HS-27A (cell line): ENCODE measurements around the gene SPATS2.

ENCODE experiments used
- DNase-seq: peaks from one replicate; pipeline ENCODE4 v3.0.0-alpha.2; 2012; ENCODE audit warnings: low read depth, missing footprints

Gene SPATS2

GRCh38 chr12:49541140-49541861 lies 174.0 kb downstream of the SPATS2 start:
- no peak for DNase-seq

DNA sequence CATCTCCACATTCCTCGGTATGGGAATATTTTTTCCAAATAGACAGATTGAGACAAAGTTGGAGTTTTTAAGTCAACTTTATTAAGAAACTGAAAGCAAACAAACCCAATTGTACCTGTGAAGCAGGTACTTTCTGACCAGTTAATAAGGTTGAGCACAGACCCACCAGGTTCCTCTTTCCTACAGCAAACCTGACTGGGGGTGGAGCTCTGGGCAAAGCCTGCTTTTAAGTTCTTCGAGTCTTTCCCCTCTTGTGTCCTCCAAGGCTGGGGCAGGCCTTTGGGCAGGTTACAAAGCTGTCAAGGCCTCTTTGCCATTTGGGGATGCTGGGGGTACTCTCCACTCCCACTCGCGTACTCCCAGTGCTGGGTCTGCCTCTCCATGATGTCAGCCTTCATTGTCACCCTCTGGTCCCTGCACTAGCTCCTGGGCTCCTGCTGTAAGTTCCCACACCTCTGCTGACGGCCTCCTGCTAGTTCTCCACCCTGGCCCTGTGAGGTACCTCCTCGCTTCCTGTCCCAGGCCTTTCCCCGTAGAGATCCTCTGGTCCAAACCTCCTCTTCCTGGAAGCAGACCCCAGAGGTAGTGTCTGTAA lies 174.7 kb downstream of the SPATS2 start:
- DNase-seq, result no peak

GRCh38 chr12:49542592-49543160 lies 175.4 kb downstream of the SPATS2 start:
- DNase-seq, result no peak

DNA sequence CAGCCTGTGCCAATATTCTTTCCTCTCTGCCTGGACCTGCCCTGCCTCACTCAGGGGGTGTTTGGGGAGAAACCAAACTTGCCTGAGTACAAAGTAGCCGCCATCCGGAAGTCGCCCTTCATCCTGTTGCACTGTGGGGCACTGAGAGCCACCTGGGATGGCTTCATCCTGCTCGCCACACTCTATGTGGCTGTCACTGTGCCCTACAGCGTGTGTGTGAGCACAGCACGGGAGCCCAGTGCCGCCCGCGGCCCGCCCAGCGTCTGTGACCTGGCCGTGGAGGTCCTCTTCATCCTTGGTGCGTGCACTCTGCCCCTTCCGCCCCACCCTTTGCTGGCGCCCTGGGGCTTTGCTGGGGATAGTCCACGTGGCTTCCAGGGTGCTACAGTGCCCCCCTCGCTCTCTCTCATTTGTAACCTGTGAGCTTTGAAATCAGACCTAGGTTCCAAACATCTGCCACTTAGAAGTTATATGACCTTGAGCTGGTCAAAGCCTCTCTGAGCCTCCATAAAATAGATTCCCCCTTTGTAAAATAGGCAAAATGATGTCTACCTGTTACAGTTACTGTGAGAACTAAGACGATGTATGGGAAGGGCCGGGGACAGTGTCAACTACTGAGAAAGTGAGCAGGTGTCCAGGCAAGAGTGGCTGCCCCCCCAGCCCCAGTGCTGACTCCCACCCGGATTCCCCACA lies 176.1 kb downstream of the SPATS2 start:
- DNase-seq, result no peak

DNA sequence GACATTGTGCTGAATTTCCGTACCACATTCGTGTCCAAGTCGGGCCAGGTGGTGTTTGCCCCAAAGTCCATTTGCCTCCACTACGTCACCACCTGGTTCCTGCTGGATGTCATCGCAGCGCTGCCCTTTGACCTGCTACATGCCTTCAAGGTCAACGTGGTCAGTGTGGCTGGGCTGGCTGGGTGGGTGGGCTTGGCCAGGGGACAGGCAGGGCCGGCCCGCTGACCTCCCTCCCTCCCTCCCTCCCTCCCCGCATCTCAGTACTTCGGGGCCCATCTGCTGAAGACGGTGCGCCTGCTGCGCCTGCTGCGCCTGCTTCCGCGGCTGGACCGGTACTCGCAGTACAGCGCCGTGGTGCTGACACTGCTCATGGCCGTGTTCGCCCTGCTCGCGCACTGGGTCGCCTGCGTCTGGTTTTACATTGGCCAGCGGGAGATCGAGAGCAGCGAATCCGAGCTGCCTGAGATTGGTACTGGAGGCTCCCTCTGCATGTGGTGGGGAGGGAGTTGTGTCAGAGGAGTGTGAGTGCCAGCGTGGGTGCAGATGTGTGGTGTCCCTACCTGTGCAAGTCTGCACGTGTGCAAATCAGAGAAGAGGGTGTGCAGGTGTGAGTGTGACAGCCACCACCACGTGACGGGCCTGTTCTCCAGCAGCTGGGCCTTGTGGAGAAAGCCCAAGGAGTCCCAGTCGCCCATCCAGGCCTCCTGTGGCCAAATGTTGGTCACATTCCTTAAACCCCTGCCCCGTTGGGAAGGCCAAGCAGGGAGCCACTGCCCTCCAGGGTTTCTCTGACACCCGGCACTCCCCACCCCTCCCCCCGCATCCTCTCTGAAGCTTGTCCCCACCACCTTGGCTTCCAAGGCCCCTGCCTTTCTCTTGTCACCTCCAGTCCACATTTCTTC lies 176.9 kb downstream of the SPATS2 start:
- no peak for DNase-seq

DNA sequence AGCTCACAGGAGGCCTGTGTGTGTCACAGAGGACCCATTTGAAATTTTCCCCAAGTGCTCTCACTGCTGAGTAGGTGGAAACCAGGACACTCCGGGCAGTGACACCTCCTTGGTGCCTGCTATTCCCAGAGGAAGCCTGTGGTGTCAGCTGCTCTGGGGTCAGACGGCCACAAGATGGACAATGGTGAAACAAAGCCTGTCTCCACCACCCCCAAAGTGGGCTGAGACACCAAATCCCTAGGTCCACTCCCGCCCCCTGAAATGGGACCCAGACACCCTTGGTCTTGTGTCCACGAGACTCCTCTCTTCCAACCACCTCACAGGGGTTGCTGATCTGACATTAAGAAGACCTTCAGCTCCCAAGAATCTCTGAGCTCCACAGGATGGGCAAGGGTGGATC lies 178.6 kb downstream of the SPATS2 start:
- no peak for DNase-seq

GRCh38 chr12:49546481-49546880 lies 179.2 kb downstream of the SPATS2 start:
- DNase-seq, result no peak

GRCh38 chr12:49547090-49547690 lies 179.9 kb downstream of the SPATS2 start:
- DNase-seq, result no peak

DNA sequence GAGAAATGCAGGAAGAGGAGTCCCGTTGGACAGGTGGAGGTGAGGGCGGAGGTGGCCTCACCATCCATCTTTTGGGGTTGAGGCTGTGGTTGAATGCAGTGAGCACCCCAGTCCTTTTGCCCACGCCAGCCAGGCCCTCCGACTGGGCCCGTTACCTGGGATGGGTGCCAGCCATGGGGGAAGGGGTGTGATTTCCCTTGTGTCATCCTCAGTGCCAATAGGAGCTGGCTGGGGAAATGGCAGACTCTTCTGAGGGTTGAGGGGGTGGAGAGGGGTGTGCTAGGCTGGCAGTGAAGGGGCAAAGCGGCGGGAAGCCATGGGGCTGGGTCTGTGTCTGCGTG lies 181.2 kb downstream of the SPATS2 start:
- no peak for DNase-seq

GRCh38 chr12:49548822-49549648 lies 181.8 kb downstream of the SPATS2 start:
- DNase-seq, result no peak

DNA sequence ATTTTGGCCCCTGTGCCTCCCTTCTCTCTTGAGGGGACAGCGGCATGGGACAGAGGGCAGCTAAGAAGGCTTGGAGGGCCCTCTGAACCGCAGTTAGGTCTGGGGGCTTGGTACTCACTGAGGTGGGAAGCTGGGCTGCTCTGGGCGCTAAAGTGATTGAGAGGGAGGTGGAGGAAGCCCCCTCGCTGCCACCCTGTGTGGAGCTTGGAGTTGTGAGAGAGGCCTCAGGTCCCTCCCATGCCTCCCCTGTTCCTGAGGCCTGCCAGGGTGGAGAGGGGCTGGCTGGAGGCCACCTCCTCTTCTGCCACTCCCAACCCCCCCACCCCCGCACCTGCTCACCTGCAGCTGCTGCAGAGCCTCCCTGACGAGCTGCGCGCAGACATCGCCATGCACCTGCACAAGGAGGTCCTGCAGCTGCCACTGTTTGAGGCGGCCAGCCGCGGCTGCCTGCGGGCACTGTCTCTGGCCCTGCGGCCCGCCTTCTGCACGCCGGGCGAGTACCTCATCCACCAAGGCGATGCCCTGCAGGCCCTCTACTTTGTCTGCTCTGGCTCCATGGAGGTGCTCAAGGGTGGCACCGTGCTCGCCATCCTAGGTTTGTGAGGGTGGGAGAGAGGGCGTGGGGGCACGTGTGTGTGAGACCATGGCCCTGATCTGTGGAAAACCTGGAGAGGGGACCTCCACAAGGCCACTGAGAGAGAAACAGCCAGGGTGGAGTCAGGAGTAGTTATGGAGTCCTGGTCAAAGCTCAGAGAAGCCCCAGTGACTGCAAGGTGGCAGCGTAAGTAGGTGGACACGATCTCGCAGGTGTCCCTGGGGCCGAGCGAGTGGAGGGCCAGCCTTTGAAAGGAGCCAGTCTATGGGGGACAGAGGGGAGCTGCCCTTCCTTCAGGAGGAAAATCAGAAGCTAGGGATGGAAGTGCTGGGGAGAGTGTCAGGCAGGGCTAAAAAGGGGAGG lies 182.8 kb downstream of the SPATS2 start:
- DNase-seq, result no peak

- no peak for DNase-seq
Observed at GRCh38 chr12:49550693-49551252, 183.5 kb downstream of the SPATS2 start.

- DNase-seq, result no peak
Observed at GRCh38 chr12:49552014-49552413, 184.8 kb downstream of the SPATS2 start.

GRCh38 chr12:49552425-49552824 lies 185.2 kb downstream of the SPATS2 start:
- DNase-seq, result no peak

GRCh38 chr12:49552899-49553298 lies 185.6 kb downstream of the SPATS2 start:
- no peak for DNase-seq

DNA sequence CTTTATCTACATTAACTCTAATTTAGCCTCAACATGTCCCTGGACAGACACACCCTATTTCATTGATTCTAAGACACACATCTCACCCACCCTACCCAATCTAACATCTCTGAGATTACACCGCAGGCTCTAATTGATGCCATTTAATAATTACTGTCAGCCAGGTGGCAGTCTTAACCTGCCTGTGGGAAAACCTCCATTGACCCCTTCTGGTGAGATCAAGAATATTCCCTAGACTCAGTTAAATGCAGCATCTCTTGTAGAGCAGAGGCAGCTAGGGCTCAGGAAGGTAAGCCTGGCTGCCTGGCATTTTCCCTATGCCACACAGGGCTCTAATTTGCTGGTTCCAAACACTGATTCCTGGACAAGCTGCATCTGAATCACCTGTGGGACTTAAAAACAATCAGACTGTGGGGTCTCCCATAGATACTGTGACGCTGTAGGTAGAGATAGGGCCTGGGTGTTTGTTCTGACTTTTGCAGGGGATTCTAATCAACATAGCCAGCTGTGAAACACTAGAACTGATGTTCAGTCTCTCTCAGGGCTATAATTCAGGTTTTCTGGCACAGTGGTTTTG lies 186.3 kb downstream of the SPATS2 start:
- no peak for DNase-seq

- DNase-seq, result no peak
Observed at GRCh38 chr12:49554266-49554665, 187.0 kb downstream of the SPATS2 start.

DNA sequence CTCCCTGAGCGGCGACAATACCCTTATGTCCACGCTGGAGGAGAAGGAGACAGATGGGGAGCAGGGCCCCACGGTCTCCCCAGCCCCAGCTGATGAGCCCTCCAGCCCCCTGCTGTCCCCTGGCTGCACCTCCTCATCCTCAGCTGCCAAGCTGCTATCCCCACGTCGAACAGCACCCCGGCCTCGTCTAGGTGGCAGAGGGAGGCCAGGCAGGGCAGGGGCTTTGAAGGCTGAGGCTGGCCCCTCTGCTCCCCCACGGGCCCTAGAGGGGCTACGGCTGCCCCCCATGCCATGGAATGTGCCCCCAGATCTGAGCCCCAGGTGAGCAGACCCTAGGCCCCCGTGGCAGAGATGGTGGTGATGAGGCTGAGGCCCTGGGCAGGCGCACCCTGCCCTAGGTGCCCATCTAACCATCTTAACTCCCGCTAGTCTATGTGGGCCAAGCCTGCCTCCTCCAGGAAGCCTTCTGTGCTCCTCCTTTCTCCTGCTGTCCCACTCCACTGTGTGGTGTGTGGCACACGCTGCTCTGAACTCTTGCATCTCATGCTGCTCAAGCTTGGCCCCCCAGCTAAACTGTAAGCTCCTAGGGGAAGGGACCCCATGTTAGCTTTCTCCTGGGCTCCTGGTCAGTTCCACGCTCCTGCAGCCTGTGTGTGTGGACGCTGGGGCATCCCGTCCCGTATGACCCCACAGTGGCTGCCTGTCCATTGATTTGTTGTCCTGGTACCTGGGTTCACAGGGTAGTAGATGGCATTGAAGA lies 188.5 kb downstream of the SPATS2 start:
- no peak for DNase-seq
